ENCODE results near the gene AGRN.

DNA sequence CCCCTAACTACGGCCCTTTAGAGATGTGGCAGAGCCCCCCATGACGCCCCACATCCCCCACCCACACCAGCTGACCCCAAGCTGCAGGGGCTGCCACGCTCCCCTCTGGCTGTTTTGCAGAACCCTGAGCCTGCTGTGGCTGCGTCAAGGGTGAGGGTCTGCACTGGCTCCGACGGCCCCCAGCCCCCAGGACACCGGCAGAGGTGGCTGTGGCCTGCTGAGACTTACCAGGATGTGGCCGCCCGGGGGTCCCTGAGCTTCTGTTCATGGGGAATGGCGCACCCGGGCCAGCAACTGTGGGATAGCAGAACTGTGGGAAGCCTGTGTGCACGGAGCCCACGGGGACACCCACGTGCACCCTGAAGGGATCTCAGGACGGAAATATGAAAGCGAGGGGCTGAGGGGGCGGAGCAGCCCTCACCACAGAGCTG is 67.0 kb downstream of the AGRN start:
- TF ChIP-seq, protein P1, sequence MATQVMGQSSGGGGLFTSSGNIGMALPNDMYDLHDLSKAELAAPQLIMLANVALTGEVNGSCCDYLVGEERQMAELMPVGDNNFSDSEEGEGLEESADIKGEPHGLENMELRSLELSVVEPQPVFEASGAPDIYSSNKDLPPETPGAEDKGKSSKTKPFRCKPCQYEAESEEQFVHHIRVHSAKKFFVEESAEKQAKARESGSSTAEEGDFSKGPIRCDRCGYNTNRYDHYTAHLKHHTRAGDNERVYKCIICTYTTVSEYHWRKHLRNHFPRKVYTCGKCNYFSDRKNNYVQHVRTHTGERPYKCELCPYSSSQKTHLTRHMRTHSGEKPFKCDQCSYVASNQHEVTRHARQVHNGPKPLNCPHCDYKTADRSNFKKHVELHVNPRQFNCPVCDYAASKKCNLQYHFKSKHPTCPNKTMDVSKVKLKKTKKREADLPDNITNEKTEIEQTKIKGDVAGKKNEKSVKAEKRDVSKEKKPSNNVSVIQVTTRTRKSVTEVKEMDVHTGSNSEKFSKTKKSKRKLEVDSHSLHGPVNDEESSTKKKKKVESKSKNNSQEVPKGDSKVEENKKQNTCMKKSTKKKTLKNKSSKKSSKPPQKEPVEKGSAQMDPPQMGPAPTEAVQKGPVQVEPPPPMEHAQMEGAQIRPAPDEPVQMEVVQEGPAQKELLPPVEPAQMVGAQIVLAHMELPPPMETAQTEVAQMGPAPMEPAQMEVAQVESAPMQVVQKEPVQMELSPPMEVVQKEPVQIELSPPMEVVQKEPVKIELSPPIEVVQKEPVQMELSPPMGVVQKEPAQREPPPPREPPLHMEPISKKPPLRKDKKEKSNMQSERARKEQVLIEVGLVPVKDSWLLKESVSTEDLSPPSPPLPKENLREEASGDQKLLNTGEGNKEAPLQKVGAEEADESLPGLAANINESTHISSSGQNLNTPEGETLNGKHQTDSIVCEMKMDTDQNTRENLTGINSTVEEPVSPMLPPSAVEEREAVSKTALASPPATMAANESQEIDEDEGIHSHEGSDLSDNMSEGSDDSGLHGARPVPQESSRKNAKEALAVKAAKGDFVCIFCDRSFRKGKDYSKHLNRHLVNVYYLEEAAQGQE (IDR thresholded peaks at IDR 0.05; ENCODE audit: low read depth) = no peak
- no peak for TF ChIP-seq EP300 (IDR thresholded peaks at IDR 0.05; ENCODE audit: borderline replicate concordance)
- TF ChIP-seq CREB1 (IDR thresholded peaks at IDR 0.05; ENCODE audit: low read depth) = no peak
- TF ChIP-seq EGR1 (IDR thresholded peaks at IDR 0.05) = no peak
- no peak for TF ChIP-seq CEBPB (IDR thresholded peaks at IDR 0.05)
- TF ChIP-seq TAF1 (IDR thresholded peaks at IDR 0.05; ENCODE audit: low read depth) = no peak
- no peak for TF ChIP-seq YY1 (IDR thresholded peaks at IDR 0.05; ENCODE audit: low read depth)
- TF ChIP-seq FOXM1 (IDR thresholded peaks at IDR 0.05; ENCODE audit: borderline replicate concordance, low read depth) = no peak
